ENCODE data around the gene CDC40.

DNA sequence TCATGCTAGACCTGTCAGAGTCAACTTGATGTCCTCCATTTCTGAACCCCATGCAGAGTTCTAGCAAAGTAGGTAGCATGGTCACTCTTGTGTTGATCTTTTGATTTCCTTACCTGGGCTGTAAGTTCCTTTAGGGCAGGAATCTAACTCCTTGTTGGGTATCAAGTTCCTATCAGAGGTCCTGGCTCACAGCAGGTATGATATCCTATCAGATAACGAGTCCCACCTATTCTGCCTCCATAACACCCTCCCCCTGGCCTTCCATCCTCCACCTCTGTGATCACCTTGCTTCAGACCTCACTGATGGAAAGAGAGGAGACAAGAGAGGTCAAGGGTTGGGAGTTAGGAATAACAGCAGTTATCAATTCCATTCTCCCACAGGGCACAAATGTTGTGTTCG, 76.1 kb downstream of the CDC40 start:
- TF ChIP-seq POLR2A (IDR thresholded peaks at IDR 0.05; ENCODE audit: low read length) (no peak), GATA1 (IDR thresholded peaks at IDR 0.05; ENCODE audit: low read depth, low read length) (no peak)

All from erythroblast (primary cell).